SK-N-SH treated with all-trans-retinoic acid at 6 μM for 48 hours (cell line): Measurements from ENCODE around the gene CTDNEP1.

Experiments
- ARNTL ChIP-seq: fragments of 450-650 bp; formaldehyde crosslinking; IDR thresholded peaks from 2 replicates; pipeline ENCODE4 v1.5.0; 2020; ENCODE audit warnings: low read depth, mild to moderate bottlenecking, moderate library complexity, borderline replicate concordance
- CREB5 ChIP-seq: fragments of 250-450 bp; sonication (Bioruptor Pico); IDR thresholded peaks from 2 replicates; pipeline ENCODE4 v1.5.1; 2020; ENCODE audit warnings: low read depth, mild to moderate bottlenecking, moderate library complexity
- PATZ1 ChIP-seq: fragments of 250-450 bp; sonication (Bioruptor Pico); IDR thresholded peaks from 2 replicates; pipeline ENCODE4 v1.8.0; 2020; ENCODE audit warnings: mild to moderate bottlenecking, moderate library complexity, borderline replicate concordance
- POU6F1 ChIP-seq: fragments of 250-450 bp; sonication (Bioruptor Pico); IDR thresholded peaks from 2 replicates; pipeline ENCODE4 v1.8.0; 2021; ENCODE audit warnings: low read depth, mild to moderate bottlenecking, moderate library complexity, borderline replicate concordance
- RARB ChIP-seq: fragments of 250-450 bp; sonication (Bioruptor Pico); IDR thresholded peaks from 2 replicates; pipeline ENCODE4 v1.8.0; 2021; ENCODE audit warnings: mild to moderate bottlenecking, moderate library complexity
- TOX ChIP-seq: fragments of 250-450 bp; sonication (Bioruptor Pico); IDR thresholded peaks from 2 replicates; pipeline ENCODE4 v1.8.0; 2021; ENCODE audit warnings: mild to moderate bottlenecking, moderate library complexity, borderline replicate concordance
- ZFP30 ChIP-seq: fragments of 450-650 bp; formaldehyde crosslinking; IDR thresholded peaks from 2 replicates; pipeline ENCODE4 v1.5.0; 2022; ENCODE audit warnings: mild to moderate bottlenecking, moderate library complexity
- ZNF70 ChIP-seq: fragments of 450-650 bp; formaldehyde crosslinking; IDR thresholded peaks from 2 replicates; pipeline ENCODE4 v1.5.0; 2020; ENCODE audit warnings: mild to moderate bottlenecking, moderate library complexity
- TF ChIP-seq, protein P1 (sequence below): fragments of 250-450 bp; sonication (Bioruptor Pico); IDR thresholded peaks from 2 replicates; pipeline ENCODE4 v1.5.1; 2021; ENCODE audit warnings: mild to moderate bottlenecking, moderate library complexity

- TF ChIP-seq, protein P1, sequence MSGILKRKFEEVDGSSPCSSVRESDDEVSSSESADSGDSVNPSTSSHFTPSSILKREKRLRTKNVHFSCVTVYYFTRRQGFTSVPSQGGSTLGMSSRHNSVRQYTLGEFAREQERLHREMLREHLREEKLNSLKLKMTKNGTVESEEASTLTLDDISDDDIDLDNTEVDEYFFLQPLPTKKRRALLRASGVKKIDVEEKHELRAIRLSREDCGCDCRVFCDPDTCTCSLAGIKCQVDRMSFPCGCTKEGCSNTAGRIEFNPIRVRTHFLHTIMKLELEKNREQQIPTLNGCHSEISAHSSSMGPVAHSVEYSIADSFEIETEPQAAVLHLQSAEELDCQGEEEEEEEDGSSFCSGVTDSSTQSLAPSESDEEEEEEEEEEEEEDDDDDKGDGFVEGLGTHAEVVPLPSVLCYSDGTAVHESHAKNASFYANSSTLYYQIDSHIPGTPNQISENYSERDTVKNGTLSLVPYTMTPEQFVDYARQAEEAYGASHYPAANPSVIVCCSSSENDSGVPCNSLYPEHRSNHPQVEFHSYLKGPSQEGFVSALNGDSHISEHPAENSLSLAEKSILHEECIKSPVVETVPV (CRISPR knock-in tag) = no peak
- TF ChIP-seq CREB5 (CRISPR knock-in tag) = no peak
- no peak for TF ChIP-seq PATZ1
- no peak for TF ChIP-seq ZFP30 (CRISPR knock-in tag)
- TF ChIP-seq ZNF70 (CRISPR knock-in tag) = no peak
- TF ChIP-seq POU6F1 (CRISPR knock-in tag) = no peak
- TF ChIP-seq ARNTL (CRISPR knock-in tag) = no peak
- no peak for TF ChIP-seq TOX
- no peak for TF ChIP-seq RARB (CRISPR knock-in tag)
Observed at GRCh38 chr17:7222972-7223292, 28.6 kb downstream of the CTDNEP1 start.
